HG03354 (cell line): ENCODE measurements around the gene C2orf78.
"Not testable (repeated sequence)": the region's sequence is repeated elsewhere in the genome, so short reads cannot be mapped to it uniquely, and the experiment has no call there.

Experiments used
- ATAC-seq: cut with Tn5 transposase; IDR thresholded peaks from one replicate; pipeline ENCODE4 v1.9.1; 2021; ENCODE audit warnings: mild to moderate bottlenecking; ENCODE audit not compliant: unreplicated experiment, poor library complexity, severe bottlenecking

The C2orf78 gene, protein sequence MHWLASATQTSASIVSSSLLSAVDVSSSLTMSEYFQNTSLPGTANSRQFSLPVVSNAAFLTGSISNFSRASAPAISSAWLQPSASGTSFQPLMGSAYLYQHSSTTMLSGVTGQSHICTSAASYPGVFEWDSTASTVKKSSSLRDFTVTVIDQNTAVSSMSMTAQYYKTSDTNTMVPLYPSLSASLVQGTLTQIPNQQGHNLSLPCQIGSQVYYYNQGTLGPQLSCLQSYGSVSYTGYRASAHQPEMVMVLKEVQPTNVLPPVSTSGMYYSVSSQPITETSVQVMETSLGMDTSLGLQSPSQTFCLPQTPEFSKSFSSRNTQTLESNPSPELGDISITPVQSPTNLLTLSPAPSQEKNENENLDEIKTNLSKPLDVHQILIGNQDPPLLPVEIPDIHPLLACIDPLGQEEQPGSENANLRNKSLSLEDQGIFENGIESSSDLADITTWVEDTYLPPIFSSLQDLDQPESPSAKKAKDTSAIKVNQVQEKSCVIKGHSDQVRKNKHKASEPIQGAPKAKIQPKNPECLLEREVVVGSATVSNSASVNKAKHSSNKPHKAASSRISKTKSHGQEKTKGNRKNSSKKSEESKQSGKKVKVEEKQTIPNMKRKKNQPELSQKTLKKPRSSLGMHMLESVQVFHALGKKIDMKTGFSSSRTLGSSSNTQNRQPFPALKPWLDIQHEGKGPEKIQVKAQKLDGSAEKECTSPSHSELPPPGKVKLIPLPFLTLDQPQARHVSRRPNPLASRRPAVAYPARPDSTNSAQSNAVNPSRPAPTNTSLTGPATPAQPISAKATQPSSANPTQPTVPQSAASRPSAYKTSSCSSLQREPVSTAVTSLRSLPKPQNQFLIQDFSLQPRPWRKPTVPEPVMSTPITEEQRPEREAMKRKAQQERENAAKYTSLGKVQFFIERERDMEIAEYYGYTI

DNA sequence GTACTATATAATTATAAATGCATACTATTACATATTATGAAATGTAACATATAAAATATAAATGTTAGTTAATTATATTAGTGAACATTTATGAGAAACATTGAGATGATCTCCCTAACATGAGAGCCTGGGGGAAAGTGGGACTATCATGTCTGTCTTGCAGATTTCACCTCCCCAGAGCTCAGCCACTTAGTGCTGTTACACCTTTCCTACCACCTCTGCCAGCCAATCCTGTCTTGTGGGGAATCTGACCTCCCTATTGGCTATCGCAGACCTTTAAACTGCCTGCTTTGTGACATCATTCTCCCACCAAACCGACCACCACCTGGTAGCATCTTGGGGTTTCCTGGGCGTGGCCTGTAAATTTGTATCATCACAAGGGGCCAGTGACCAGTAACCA is at the start of gene C2orf78:
C2orf78 (plus strand) TSS at position 301 of the 400 bp plus-strand sequence. CDS start 127 bp downstream, outside the sequence.
- not testable (repeated sequence) for ATAC-seq

DNA sequence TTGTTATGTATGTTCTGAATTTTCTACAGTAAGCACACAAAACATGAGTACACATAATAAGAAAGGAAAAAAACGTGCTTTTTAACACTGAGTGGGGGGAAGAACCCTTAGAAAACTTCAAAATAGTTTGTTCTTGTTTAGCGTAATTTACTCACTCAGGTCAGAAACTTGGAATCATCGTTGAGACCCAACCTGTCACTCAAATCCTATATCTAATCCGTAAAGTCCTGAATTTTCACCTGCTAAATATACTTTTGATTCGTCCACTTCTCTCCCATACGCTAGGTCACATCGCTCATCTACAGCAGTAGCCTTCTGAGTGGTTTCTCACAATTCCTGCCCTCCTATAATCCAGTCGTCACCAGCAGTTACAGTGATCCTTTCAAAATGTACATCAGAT is 47.6 kb upstream of the C2orf78 start:
- no peak for ATAC-seq

DNA sequence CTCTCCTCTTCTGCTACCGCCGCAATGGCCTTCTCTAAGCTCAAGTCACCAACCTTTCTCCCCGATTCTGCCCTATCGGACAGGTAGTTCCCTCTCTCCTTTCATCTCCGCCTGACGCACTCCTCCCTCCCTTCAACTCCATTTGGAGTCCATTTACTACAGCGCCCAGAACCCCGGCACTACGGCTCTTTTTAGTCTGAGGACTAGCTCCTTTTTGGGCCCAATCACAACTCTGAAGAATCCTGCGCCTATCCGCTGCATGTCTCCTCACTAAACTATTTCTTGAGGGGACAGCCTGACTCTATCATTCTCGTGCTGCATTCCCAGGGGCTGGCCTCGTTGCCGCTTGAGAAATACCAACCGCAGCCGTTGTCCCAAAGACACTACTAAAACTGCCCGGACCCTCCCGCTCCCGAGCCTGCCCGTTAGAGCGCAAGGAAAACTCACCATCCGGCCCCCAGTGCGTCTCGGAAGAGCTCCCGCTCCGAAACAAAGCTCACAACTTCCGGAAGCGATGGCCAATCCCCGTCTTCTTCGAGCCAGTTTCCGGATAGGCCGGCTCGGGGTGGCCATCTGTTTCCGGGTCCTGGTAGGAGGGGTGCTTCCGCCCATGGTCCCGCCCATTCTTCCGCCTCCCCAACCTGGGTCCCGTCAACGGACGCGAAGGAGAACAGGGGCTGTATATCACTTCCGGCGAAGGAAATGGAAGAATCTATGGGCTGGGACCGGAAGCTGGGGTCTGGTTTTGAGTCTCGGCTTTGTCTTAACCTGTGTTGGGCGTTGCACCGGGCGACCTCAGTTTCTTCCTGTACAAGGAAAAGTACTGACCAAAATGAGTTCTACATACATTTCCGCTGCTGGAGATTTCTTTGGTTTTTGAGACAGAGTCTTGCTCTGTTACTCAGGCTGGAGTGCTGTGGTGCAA is 46.9 kb upstream of the C2orf78 start, which contains the start of gene TPRKB:
TPRKB (minus strand) TSS at position 491 of the 925 bp plus-strand sequence. CDS start 2,776 bp downstream, outside the sequence.
- ATAC-seq: peak; percentile 98

- ATAC-seq: no peak
Observed at GRCh38 chr2:73739101-73739500, 44.9 kb upstream of the C2orf78 start.

DNA sequence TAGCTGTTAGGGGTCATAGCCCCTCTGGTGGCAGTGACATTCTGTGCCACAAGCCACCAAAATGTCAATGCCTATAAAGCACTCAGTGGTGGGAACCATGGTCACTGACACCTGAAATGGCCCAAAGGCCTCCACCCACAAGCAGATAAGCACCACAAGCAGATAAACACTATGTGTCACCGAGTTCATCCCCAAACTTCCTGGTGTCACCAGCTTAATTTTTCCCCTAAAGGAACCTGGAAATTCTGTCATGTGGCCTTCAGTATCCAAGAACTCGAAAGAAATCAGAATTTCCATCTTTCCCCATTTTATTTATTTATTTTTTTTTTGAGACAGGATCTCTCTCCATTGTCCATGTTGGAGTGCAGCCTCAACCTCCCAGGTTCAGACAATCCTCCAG is 43.2 kb upstream of the C2orf78 start:
- ATAC-seq: no peak

GRCh38 chr2:73746015-73746876 is 37.7 kb upstream of the C2orf78 start:
- ATAC-seq: no peak

- ATAC-seq: no peak
Observed at GRCh38 chr2:73746877-73747208, 37.1 kb upstream of the C2orf78 start.

- no peak for ATAC-seq
Observed at GRCh38 chr2:73749314-73749713, 34.7 kb upstream of the C2orf78 start.

GRCh38 chr2:73754332-73754731 is 29.7 kb upstream of the C2orf78 start:
- ATAC-seq: not testable (repeated sequence)

- ATAC-seq: no peak
Observed at GRCh38 chr2:73759285-73759764, 24.7 kb upstream of the C2orf78 start.

GRCh38 chr2:73759904-73760303 is 24.1 kb upstream of the C2orf78 start:
- no peak for ATAC-seq

GRCh38 chr2:73762571-73762970 is 21.4 kb upstream of the C2orf78 start:
- ATAC-seq: no peak

DNA sequence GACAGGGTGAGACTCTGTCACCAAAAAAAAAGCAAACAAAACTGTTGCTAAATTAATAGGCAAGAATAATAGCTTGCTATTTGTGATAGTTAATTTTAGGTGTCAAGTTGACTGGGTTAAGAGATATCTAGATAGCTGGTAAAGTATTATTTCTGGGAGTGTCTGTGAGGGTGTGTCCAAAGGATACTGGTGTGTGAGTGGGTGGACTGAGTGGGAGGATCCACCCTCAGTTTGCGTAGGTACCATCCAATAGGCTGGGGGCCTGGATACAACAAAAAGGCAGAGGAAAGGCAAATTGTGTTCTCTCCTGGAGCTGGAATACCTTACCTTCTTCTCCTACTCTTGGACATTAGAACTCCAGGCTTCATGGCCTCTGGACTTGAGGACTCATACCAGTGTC is 19.0 kb upstream of the C2orf78 start:
- ATAC-seq: no peak

GRCh38 chr2:73766349-73766748 is 17.6 kb upstream of the C2orf78 start:
- ATAC-seq: no peak

GRCh38 chr2:73766994-73767393 is 17.0 kb upstream of the C2orf78 start:
- no peak for ATAC-seq

- no peak for ATAC-seq
Observed at GRCh38 chr2:73770725-73771124, 13.3 kb upstream of the C2orf78 start.

DNA sequence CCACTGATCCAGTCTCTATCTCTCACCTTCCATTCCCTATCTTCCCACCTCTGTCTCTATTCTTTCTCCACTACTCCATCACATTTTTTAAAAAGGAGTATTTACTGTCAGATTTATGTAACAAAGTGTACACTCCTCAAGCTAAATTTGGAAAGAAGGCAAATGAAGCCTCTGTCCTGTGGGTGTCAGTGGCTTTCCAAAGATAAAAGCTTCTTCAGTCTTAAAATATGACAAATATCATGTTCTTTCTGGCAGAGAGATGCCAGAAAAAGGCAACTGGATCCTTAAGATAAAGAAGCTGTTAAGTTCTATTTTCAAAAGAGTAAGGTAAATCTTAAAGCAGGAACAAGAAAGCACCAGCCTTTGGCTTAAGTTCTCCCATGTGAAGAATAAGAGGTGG is 11.2 kb upstream of the C2orf78 start:
- ATAC-seq: no peak

DNA sequence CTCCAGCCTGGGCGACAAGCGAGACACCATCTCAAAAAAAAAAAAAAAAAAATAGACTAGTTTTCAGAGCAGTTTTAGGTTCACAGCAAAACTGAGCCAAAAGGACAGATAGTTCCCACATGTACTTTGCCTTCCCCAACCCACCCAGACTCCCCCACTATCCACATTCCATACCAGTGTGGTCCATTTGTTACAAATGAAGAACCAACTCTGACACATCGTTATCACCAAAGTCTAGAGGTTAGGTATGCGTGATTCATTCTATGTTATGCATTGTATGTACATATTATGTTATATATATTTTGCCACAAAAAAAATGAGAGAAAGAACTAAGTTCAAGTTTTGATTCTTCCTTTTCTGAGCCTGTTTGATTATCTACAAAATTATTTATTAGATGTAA is 7.6 kb upstream of the C2orf78 start:
- no peak for ATAC-seq
